ENCODE results near the gene STOX2.

STOX2 gene

GRCh38 chr4:183873409-183874185 is 31.5 kb upstream of the STOX2 start:
- DNase-seq (ENCODE audit: extremely low read depth, low read depth): no peak
- TF ChIP-seq CTCF (IDR thresholded peaks at IDR 0.05; ENCODE audit: low read depth, low read length, missing control alignments): no peak
- H3K4me3 ChIP-seq (replicated peaks; ENCODE audit: low read depth, low read length): no peak overlapping the region

- TF ChIP-seq CTCF (IDR thresholded peaks at IDR 0.05; ENCODE audit: low read depth, low read length, missing control alignments): no peak
- H3K4me3 ChIP-seq (replicated peaks; ENCODE audit: low read depth, low read length): no peak overlapping the region
- DNase-seq (ENCODE audit: extremely low read depth, low read depth): no peak
Measured at GRCh38 chr4:183875251-183875825, 29.8 kb upstream of the STOX2 start.

GRCh38 chr4:183876268-183876934 is 28.7 kb upstream of the STOX2 start:
- H3K4me3 ChIP-seq (replicated peaks; ENCODE audit: low read depth, low read length): no peak overlapping the region
- DNase-seq (ENCODE audit: extremely low read depth, low read depth): no peak
- TF ChIP-seq CTCF (IDR thresholded peaks at IDR 0.05; ENCODE audit: low read depth, low read length, missing control alignments): no peak

- H3K4me3 ChIP-seq (replicated peaks; ENCODE audit: low read depth, low read length): no peak overlapping the region
- no peak for TF ChIP-seq CTCF (IDR thresholded peaks at IDR 0.05; ENCODE audit: low read depth, low read length, missing control alignments)
Measured at GRCh38 chr4:183878251-183878970, 26.7 kb upstream of the STOX2 start.

GRCh38 chr4:183885205-183885720 is 19.8 kb upstream of the STOX2 start:
- TF ChIP-seq CTCF (IDR thresholded peaks at IDR 0.05; ENCODE audit: low read depth, low read length, missing control alignments): no peak
- H3K4me3 ChIP-seq (replicated peaks; ENCODE audit: low read depth, low read length): no peak overlapping the region
- no peak for DNase-seq (ENCODE audit: extremely low read depth, low read depth)

More at GRCh38 chr4:183878251-183878970, 26.7 kb upstream of the STOX2 start:
- no peak for DNase-seq (ENCODE audit: extremely low read depth, low read depth)

- TF ChIP-seq CTCF (IDR thresholded peaks at IDR 0.05; ENCODE audit: low read depth, low read length, missing control alignments): no peak
- no peak overlapping the region for H3K4me3 ChIP-seq (replicated peaks; ENCODE audit: low read depth, low read length)
- DNase-seq (ENCODE audit: extremely low read depth, low read depth): no peak
Measured at GRCh38 chr4:183887351-183887750, 17.8 kb upstream of the STOX2 start.
